CD4-positive, alpha-beta T cell treated with Interleukin-15 for 1 hour (primary cell): ENCODE measurements around the gene SMAP2.

Experiments used
- DNase-seq: peaks from one replicate; pipeline ENCODE4 v3.0.0-alpha.2; 2020

The SMAP2 gene

DNA sequence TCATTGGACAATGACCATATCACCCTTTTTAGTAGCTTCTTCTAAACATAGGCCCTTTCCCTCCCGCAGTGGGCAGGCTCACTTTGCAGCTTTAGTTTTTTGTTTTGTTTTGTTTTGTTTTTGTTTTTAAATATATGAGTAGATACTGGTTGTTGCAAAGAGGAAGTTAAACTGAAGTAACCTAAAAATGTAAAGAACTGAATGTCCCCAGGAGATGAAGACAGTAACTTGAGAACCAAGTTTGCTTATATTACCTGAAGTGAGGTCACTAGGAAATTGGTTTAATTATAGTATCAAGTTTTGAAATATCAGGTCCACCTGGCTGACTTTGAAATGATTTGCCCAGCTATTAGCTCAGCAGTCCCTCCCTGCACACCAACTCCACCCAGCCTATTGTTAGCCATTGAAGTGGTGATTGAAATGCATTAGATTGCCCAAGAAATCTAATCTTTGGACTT is 18.2 kb downstream of the SMAP2 start:
- no peak for DNase-seq

DNA sequence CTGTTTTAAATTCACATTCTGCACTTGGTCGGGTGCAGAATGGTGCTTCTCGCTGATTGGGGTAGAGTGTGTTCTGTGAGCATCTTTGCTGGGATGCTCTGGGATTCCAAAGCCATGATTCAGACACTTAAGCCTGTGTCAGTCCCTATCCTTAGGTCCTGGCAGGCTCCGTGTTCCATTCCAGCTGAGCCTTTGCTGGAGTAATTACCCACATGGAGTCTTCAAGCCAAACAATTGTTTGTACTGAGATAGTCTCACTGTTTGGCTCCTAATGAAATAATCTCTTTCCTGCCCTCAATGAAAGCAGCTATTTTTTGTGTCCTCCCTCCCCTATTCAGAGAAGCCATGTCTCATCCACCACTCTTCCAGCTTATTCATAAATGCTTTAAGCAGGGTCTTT is 18.7 kb downstream of the SMAP2 start:
- no peak for DNase-seq

DNA sequence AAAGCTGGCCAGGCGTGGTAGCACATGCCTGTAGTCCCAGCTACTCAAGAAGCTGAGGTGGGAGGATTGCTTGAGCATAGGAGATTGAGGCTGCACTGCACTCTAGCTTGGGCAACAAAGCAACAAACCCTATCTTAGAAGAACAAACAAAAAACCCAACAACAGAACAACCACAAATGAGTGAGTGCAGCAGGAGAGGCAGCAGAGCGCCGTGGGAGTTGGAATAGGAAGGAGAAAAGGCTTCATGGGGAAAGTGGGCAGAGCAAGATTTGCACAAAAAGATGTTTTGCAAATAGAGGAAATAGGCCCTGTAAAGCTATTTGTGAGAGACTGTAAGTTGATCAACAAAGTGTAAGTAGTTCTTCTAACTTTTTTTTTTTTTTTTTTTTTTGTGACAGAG is 19.6 kb downstream of the SMAP2 start:
- DNase-seq, result peak; percentile 40

DNA sequence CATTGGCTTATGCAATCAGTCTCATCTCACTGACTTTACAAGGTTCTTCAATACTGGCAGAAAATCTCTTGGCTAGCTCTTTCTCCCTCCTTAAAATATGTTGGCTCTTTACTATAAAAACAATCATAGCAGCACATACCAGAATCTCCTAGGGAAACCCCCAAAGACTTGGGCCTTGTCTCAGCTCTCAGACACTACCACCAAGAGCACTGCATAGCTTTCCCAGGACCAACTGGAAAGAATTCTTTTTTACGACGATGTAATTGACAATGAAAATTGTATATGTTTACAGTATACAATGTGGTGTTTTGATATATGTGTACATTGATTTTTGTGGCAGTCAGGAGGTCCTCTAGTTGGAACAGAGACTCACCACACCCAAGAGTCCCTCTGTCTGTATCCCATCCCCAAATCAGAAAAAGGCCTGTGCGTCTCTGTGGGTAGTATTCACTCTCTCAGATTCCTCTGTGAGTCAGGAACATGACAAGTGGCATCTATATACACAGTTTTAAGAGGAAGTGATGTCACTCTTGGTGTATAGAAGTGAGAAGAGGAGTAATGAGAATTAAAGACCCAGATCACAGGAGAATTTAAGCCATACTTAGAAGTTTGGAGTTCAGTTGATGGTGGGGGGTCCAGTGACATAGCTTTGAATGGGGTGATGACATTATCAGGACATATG is 21.1 kb downstream of the SMAP2 start:
- DNase-seq, result peak; percentile 65

DNA sequence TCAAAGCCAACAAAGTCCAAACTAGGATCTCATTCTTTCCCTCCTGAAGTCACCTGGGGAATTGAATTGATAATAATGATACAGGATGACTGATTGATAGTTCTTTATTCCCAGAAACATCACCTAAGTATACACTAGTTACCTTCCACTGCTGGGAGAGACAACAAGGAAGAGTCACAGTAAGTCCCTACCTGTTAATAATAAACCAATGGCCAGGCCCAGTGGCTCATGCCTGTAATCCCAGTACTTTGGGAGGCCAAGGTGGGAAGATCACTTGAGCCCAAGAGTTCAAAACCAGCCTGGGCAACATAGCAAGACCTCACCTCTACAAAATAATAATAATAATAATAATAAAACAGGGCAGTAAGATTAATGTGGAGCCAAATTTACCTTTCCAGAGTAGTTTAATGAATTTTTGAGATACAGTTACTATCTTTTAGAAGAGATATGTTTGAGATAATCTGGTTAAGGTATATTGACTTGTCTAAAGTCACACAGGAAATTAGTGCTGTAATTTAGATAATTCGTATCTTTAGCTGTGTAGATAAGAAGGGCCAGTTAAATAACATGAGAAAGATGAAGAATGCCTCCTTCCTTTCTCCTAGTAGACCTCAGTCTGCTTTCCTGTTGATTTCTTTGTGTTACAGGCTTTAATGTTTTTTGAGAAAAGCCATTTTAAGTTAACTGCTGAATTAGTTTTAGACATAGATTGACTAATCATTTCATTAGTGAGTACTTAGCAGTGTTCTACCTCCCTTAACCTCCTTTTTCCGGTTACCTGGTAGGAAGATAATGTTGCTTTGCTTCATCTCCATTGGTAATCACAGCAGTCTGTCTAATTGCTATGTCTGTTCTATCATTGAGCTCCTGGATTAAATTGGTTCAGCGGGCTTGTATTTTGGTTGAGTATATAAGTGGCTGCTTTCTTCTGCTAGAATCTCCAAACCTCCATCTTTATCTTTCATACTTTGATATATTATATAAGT is 22.0 kb downstream of the SMAP2 start:
- DNase-seq, result no peak

DNA sequence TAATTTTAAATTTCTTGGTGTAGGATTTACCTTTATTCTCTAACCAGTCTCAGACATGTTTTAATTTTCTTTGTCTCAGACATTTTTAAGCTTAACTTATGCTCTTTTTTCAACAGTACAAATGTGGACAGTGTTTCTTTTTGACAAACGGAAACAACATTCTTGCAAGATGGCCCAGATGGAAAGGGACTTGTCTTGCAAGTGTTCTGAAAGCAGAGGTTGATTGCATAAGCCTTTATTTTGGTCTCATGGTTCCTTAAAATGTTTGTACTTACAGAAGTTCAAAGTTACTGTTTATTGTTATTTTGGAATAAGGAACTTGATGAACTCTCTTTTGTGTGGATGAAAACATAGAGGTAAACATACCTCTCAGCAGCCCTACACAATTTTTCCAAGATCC is 22.9 kb downstream of the SMAP2 start:
- DNase-seq, result no peak

DNA sequence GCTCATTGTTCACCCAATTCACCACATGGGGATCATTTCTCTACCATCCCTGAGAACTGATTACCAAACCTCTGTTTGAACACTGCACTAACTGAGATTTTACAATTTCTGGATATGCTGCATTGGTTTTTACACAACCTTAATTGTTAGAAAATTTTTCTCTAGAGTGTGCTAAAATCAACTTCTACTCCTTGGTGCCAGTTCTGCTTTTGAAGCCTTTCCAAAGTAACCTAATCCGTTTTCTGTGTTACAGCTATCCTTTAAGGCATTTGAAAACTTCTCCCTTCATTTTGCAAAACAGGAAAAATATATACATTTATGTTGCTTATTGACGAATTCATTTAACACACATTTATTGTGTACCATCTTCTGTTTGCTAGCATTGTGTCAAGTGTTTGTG is 23.7 kb downstream of the SMAP2 start:
- DNase-seq, result no peak

DNA sequence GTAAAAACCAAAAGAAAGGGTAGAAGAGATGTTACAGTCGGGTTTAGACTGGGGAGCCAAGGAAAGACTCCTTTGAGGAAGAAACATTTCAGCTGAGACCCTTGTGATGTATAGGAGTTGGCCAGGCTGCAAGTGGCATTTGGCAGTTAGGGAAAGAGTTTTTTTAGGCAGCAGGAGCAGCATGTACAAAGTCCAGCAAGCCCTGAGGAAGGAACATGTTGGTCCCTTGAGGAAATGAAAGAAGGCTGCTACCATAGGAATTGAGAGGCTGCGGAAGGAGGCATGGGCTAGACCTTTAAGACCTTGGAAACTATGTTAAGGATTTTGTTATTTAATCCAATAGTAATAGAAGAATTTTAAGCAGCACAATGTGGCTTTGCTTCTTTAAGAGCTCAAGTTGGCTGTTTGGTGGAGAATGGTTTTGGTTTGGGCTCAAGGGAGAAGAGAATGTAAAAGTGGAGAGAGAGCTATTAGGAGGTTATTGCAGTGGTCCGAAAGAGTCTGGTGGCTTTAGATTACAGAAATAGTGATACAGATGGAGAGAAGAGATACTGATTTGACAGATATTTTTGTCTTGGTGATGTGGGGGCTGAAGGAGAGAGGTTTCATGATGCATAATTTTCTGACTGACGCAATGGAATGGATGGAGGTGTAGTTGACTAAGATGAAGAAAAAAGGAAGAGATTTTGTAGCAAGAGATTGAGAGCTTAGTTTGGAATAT is 26.6 kb downstream of the SMAP2 start:
- no peak for DNase-seq

DNA sequence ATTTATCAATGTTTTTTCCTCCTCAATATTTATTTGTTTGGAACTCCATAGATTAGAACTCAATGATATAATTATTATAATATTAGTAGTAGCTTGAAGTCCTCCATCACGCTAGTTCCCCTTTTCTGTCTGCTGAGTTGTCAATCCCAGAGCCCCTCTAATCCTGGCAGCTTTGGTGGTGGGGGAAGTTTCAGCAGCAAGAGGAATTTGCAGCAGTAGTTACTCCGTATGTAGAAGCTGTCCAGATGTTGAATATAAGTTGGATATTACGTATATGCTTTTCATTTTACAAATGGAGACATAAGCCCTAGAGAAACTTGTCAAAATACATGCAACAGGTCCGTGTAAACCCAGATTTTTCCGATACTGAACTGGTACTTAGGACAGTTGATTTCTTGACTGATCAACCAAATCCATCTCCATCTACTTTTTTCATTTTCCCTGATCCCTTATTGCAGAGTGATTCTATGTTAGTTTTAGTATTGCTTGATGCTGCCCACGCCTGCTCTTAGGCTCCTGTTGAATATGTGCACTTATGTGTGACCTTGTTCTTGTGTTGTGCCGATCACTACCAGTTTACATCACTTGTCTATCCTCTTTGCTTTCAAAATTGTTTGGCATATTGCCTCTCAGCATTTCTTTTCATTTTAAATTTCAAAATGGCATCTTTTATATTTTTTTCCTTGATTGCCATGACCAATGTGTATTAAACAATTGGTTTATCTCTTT is 28.1 kb downstream of the SMAP2 start:
- DNase-seq, result no peak

DNA sequence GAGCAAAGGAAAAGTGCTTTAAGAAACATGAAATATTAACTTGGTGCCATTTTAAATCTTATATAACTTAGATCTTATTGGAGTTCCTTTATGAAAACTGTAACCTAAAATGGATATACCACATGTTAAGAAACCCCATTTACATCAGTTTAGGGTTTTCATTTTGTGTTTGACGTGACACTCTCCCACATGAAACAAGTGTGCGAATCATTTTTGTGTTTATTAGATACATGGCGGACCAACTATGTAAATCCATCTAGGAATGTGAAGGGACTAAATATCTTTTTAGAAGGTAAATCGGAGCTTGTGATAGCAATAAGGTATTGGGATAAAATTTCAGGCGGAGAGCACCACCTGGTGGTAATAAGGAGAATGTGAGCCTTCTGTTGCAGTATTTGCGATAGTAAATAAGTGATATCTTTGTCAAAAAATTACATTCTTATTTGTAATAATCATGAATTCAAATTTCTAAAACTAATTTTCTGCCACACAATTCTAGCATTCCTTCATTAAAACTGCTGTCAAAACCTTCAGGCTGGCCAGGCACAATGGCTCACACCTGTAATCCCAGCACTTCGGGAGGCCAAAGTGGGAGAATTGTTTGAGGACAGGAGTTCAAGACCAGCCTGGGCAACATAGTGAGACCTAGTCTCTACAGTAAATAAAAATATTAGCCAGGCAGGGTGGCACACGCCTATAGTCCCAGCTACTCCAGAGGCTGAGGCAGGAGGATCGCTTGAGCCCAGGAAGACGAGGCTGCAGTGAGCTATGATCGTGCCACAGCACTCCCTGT is 31.3 kb downstream of the SMAP2 start:
- peak; percentile 46 for DNase-seq

DNA sequence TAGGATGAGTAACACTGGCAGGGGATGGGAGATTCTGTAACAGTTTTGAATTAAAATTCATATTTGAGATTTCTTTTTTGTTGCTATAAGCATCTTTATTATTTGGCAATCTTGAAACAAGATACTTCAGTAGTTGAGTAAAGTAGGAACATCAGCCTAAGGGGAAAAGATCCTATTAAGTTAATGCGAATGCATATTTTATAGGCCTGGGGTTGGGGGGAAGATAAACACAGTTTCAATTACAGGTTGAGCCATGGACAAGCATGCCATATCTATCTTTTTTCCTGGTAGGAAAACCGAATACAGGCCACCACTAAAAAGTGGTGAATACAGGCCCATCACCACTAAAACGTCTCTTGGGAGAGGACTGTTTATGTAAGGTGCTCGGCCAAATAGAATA is 32.3 kb downstream of the SMAP2 start:
- no peak for DNase-seq

DNA sequence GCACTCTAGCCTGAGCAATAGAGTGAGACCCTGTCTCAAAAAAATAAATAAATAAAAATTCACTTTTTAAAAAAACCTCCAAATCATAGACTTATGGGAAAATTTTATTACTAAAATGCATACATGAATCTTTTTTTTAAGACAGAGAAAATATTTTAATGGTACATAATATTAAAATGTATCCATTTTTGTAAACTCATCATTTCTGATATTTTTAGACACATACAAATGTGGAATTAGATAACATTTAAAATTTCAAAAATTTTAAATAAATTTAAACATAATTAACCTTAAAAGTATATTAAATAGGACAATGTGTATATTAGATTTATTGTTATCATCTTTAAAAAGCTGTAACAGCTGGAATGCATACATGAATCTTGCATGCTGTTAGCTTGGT is 33.9 kb downstream of the SMAP2 start:
- no peak for DNase-seq

DNA sequence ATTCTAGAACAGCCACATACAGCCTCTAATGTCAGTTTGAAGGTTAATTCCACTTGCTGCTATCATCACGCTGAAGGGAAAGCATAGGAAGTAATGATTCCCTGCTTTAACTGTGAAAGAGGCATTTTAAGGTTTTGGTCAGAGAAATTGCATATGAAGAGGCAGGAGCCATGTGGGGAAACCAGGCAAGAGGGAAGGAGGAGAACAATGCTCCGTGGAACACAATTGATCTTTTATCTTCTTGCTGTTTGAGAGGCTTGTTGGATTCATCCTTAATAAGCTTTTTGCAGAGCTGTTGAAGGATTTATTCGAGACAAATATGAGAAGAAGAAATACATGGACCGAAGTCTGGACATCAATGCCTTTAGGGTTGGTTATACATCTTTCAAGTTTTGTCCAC is 35.9 kb downstream of the SMAP2 start:
- no peak for DNase-seq

DNA sequence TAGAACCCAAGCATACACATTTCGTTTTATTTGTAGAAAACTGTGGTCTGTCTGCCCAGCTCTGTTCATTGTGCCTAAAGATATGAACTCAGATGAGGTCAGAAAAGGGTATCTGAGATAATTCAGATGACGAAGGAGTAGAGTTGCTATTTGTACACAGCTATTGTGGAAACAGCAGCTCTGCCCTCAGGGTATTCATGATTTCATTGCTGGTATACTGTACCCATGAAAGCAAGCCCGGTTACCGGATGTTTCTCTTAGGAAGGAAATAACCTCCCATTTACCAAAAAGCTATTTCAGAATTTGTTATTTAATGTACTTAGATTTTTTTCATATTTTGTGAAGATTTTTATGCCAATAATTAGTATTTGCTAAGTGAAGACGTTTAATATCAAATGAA is 37.8 kb downstream of the SMAP2 start:
- no peak for DNase-seq

DNA sequence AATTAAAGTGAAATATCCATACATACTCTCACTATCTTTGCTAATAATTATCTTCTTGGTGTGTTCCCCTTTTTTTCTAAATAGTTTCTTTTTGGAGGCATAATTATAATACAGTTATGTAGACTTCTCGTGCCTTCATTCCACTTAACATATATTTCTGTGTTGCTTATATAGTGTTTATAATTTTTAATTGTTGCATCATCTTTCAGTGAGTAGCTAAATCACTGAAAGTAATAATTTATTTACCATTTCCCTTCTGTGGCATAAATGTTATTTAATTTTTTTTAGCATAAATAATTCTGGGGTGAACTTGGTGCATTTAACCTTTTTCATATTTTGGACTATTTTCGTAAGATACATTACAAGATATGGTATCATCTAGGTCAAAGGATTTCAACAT is 38.3 kb downstream of the SMAP2 start:
- no peak for DNase-seq

DNA sequence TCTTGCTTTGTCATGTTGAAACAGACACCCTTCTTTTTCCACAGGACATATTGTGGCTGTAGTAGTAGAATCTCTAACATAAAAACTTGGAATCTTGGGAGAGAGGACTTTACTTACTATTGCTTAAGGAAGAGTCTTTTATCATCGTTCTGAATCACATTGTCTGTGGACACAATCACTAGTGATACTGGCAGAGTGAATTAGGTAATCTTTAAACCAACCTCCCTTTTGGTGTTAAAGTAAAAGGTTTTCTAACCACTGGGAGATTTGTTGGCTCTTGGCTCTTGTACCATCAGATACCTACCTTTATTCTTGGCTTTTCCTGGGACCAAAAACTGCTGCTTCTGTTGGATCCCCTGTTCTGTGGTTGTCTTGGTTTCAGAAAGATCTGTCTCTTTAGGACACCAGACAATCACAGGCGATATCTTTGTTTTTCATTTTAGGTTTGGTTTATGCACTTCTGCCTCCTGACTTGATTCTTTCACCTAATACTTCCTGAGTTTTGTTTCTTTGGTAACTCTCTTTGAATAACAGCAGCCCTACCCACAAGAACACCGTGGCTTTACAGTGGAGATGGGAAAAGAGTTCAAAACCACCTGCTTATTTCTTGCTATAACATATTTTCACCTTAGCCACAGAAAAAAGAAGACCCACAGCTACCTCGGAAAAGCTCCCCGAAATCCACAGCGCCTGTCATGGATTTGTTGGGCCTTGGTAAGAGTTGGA is 40.2 kb downstream of the SMAP2 start:
- DNase-seq, result no peak

DNA sequence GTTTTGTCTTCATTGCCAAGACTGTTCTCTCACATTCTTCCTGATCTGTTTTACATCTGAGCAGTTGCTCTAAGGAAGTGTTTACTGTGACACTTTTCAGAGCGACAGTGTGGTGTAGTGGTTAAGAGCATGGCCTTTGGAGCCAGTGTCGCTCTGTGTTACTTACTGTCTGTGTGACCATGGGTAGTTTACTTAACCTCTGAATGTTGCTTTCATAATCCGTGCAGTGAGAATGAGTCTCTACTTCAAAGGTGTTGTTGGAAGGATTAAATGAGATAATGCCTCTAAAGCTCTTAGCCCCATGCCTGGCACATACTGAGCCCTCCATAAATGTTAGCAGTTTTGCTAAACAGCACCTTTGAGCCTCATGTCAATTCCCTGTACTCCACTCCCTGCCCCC is 40.8 kb downstream of the SMAP2 start:
- no peak for DNase-seq

DNA sequence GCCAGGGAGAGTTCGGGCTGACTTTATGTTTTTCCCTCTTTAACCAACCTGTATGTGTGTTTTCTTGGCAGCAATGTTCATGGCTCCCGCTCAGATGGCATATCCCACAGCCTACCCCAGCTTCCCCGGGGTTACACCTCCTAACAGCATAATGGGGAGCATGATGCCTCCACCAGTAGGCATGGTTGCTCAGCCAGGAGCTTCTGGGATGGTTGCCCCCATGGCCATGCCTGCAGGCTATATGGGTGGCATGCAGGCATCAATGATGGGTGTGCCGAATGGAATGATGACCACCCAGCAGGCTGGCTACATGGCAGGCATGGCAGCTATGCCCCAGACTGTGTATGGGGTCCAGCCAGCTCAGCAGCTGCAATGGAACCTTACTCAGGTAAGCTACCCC is 43.2 kb downstream of the SMAP2 start:
- DNase-seq, result no peak

DNA sequence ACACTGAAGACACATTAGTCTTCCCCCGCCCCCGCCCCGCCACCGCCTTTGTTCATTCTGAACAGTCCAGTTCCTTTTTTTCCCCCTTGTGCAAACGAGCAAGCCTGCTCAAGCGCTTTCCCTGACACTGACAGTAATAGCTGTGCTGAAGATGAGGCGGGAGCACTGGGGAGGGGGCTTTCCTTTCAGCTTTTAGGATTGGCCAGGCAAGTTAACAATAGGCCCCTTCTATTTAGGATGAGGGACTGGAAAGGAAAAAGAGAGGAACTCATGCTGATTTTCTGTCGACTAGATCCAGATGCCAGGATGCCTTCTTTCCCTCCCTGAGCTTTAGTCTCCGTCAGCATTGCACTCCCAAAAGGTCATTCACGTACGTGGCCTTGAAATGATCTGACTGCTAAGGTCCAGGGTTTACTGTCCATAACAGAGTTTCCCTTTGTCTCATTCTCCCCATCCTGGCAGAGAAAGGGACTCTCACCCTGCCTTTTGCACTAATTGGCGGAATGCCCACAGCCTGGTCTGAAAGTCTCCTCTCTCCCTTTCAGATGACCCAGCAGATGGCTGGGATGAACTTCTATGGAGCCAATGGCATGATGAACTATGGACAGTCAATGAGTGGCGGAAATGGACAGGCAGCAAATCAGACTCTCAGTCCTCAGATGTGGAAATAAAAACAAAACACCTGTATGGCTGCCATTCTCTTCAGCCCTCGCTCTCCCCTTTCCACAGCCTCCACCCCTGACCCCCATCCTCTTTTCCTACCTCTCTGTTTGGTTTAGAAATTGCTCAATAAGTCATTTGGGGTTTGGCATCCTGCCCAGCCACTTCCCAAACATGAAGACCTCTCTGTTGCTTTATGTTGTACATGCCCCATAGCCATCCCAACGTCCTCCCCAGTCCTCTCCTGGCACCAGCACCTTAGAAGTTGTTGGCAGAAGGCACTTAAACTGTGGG is 48.2 kb downstream of the SMAP2 start:
- DNase-seq, result no peak

DNA sequence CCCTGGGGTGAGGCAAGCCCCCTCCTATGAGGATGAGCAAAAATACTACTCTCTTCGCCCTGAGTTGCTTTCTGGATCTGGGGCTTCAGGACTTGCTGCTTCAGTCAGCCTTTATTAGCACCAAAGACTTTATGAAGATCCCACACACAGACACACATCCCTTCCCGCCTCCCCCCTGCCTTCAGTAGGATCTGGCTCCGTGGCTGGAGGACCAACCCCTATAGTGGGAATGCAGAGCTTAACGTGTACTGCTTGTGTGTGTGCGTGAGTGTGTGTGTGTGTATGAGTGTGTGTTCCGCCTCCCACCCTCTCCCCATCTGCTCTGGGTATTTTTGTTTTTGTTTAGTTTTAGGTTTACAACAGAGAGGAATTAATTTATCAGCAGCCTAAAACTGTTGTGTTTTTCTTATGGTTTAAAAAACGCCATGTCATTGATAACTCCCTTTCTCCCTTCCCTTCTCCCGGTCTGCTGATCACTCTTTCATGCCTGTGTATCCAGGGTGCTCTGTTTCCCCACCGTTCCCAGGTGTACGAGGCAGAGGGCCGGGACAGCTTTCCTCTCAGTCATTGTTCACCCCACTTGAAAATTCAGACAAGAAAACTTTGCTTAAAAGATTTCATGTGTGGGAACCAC is 49.2 kb downstream of the SMAP2 start:
- no peak for DNase-seq
